OCI-LY1 (cell line): ENCODE data around the gene MICB.
A peak's percentile ranks its signal among the peaks of the same experiment; 100 is the strongest.
"Not testable (repeated sequence)": the region's sequence is repeated elsewhere in the genome, so short reads cannot be mapped to it uniquely, and the experiment has no call there.

Source experiments
- H2AFZ ChIP-seq: fragments of 200-600 bp; sonication (generic), shearing (Covaris generic); 2 replicates; pipeline ENCODE4 v1.6.0; 2014; ENCODE audit warnings: antibody characterized with exemption, mild to moderate bottlenecking, low read length
- H3F3A ChIP-seq: fragments of 200-600 bp; sonication (generic), shearing (Covaris generic); 2 replicates; pipeline ENCODE4 v1.6.0; 2014; ENCODE audit warnings: mild to moderate bottlenecking, antibody characterized with exemption, low read length, moderate library complexity; ENCODE audit not compliant: insufficient read depth
- H3K27ac ChIP-seq: fragments of 200-600 bp; sonication (generic); 2 replicates; pipeline ENCODE4 v1.5.1; 2014; ENCODE audit warnings: low read length, mixed run types, mild to moderate bottlenecking, low read depth; ENCODE audit not compliant: poor library complexity, severe bottlenecking
- H3K27me3 ChIP-seq: fragments of 200-600 bp; sonication (generic); 2 replicates; pipeline ENCODE4 v1.6.0; 2014; ENCODE audit warnings: antibody characterized with exemption, mild to moderate bottlenecking, low read length, moderate library complexity; ENCODE audit not compliant: insufficient read depth
- H3K36me3 ChIP-seq: fragments of 200-600 bp; sonication (generic); 2 replicates; pipeline ENCODE4 v1.6.1; 2014; ENCODE audit warnings: mild to moderate bottlenecking, antibody characterized with exemption, low read length, moderate library complexity, mixed read lengths; ENCODE audit not compliant: insufficient read depth
- H3K4me1 ChIP-seq: fragments of 200-600 bp; sonication (generic); 2 replicates; pipeline ENCODE4 v1.5.1; 2014; ENCODE audit warnings: mild to moderate bottlenecking, low read length, moderate library complexity; ENCODE audit not compliant: insufficient read depth, severe bottlenecking
- H3K4me2 ChIP-seq: fragments of 200-600 bp; sonication (generic), shearing (Covaris generic); 2 replicates; pipeline ENCODE4 v1.6.1; 2014; ENCODE audit warnings: low read length
- H3K4me3 ChIP-seq: fragments of 200-600 bp; sonication (generic); 2 replicates; pipeline ENCODE4 v1.5.1; 2014; ENCODE audit warnings: low read length, low read depth, mild to moderate bottlenecking, mixed read lengths; ENCODE audit not compliant: poor library complexity, severe bottlenecking
- H3K79me2 ChIP-seq: fragments of 200-600 bp; shearing (Covaris generic); 2 replicates; pipeline ENCODE4 v1.6.1; 2016; ENCODE audit warnings: mixed run types, low read length, mixed read lengths; ENCODE audit not compliant: insufficient read depth
- H3K9ac ChIP-seq: fragments of 200-600 bp; sonication (generic), shearing (Covaris generic); 2 replicates; pipeline ENCODE4 v1.6.1; 2014; ENCODE audit warnings: mild to moderate bottlenecking, low read length, mixed read lengths
- H3K9me2 ChIP-seq: fragments of 200-600 bp; sonication (generic), shearing (Covaris generic); 2 replicates; pipeline ENCODE4 v1.6.1; 2014; ENCODE audit warnings: low read depth, mild to moderate bottlenecking, low read length, mixed read lengths
- H3K9me3 ChIP-seq: fragments of 200-600 bp; shearing (Covaris generic); 2 replicates; pipeline ENCODE4 v1.6.1; 2014; ENCODE audit warnings: low read length, mixed read lengths
- H4K20me1 ChIP-seq: fragments of 200-600 bp; sonication (generic), shearing (Covaris generic); 2 replicates; pipeline ENCODE4 v1.6.0; 2016; ENCODE audit warnings: mild to moderate bottlenecking, low read length; ENCODE audit not compliant: insufficient read depth
- EZH2 ChIP-seq: fragments of 200-600 bp; sonication (generic), shearing (Covaris generic); IDR thresholded peaks from 2 replicates; pipeline ENCODE4 v1.8.0; 2017; ENCODE audit warnings: borderline replicate concordance, mixed run types, mild to moderate bottlenecking, antibody characterized with exemption, low read length, moderate library complexity, mixed read lengths
- TF ChIP-seq, protein P1 (sequence below): fragments of 200-600 bp; sonication (generic), shearing (Covaris generic); IDR thresholded peaks from 2 replicates; pipeline ENCODE4 v1.5.1; 2017; ENCODE audit warnings: mild to moderate bottlenecking, antibody characterized with exemption, low read length, moderate library complexity, mixed read lengths

The MICB gene

DNA sequence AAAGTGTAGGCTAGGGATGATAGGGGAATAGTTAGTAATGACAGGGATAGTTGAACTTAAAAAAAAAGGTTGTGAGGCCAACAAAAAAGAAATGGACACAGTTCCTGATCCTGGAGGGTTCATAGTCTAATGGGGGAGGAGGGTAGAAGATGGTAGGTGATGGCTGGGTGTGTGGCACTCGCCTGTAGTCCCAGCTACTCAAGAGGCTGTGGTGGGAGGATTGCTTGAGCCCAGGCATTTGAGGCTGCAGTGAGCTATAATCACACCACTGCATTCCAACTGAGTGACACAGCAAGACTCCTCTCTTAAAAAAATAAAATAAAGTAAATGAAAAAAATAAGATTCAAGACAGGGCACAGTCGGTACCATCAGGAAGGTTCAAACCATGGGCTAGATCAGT is 2.4 kb upstream of the MICB start:
- H3K79me2 ChIP-seq = peaks cover 29% of the 10 kb centered on the region
- H4K20me1 ChIP-seq = no peaks in the 10 kb centered on the region
- peak overlapping the region; percentile 95 for H3K4me3 ChIP-seq
- no peaks in the 10 kb centered on the region for H3F3A ChIP-seq
- H3K4me1 ChIP-seq = peaks cover 52% of the 10 kb centered on the region
- H3K36me3 ChIP-seq = peaks cover 1% of the 10 kb centered on the region
- no peak overlapping the region for H2AFZ ChIP-seq
- no peaks in the 10 kb centered on the region for H3K9me2 ChIP-seq
- H3K4me2 ChIP-seq = peak overlapping the region; percentile 84
- peak overlapping the region; percentile 82 for H3K27ac ChIP-seq
- no peaks in the 10 kb centered on the region for H3K27me3 ChIP-seq
- TF ChIP-seq, protein P1, sequence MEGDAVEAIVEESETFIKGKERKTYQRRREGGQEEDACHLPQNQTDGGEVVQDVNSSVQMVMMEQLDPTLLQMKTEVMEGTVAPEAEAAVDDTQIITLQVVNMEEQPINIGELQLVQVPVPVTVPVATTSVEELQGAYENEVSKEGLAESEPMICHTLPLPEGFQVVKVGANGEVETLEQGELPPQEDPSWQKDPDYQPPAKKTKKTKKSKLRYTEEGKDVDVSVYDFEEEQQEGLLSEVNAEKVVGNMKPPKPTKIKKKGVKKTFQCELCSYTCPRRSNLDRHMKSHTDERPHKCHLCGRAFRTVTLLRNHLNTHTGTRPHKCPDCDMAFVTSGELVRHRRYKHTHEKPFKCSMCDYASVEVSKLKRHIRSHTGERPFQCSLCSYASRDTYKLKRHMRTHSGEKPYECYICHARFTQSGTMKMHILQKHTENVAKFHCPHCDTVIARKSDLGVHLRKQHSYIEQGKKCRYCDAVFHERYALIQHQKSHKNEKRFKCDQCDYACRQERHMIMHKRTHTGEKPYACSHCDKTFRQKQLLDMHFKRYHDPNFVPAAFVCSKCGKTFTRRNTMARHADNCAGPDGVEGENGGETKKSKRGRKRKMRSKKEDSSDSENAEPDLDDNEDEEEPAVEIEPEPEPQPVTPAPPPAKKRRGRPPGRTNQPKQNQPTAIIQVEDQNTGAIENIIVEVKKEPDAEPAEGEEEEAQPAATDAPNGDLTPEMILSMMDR = no peak
- no peak for TF ChIP-seq EZH2
- peak overlapping the region; percentile 91 for H3K9ac ChIP-seq
- H3K9me3 ChIP-seq = no peaks in the 10 kb centered on the region

DNA sequence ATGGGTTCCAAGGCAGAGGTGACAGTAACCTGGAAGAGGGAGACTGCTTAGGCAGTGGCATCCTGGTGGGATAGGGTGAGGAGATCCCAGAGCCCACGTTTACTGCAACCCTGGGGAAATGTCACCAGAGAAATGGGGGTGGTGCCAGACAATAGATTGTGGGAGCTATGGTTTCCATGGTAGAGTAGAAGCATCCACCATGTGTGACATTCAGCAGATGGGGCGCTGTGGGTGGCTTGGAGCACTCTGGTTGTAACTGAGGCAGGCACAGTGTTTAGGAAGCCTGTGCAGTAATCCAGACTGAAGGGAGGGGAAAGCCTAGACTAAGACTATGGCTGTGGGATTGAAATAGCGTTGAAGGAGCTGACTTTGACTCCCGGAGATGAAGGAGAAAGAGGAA is 1.1 kb upstream of the MICB start:
- H3K36me3 ChIP-seq, H4K20me1 ChIP-seq, H3F3A ChIP-seq, H3K27me3 ChIP-seq, H3K9me3 ChIP-seq, H2AFZ ChIP-seq, H3K9me2 ChIP-seq: not testable (repeated sequence)
- Histone ChIP-seq H3K4me2 (peak overlapping the region; percentile 84), H3K79me2 (peaks cover 41% of the 10 kb centered on the region), H3K9ac (peak overlapping the region; percentile 58; the same call in 1 of the 2 replicates), H3K4me3 (peak overlapping the region; percentile 95), H3K4me1 (peaks cover 42% of the 10 kb centered on the region), H3K27ac (peak overlapping the region; percentile 65)

DNA sequence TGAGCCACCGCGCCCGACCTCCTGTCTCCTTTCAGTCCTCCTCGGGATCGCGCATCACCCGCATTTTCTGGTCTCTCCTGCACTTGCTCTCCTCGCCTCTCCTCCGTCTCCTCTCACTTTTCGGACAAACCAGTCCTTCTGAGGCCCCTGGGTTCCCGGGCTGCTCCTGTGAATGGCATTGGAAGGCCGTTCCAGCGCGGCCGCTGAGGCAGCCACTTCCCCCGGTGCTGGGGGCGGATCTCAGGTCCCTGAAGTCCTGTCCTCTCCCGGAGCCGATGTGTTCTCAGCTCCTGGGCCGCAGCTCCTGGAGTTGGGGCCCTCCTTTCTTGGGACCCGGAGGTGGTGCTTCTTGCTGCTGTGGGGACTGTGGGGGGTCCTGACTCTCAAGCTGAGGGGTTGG is 803 bp downstream of the MICB start:
- Histone ChIP-seq H3K4me2 (peak overlapping the region; percentile 40; the same call in 1 of the 2 replicates), H3F3A (no peaks in the 10 kb centered on the region), H3K27ac (no peak overlapping the region), H3K9ac (no peak overlapping the region), H3K4me1 (peaks cover 24% of the 10 kb centered on the region), H3K27me3 (no peaks in the 10 kb centered on the region), H2AFZ (no peak overlapping the region), H3K36me3 (peaks cover 13% of the 10 kb centered on the region), H3K4me3 (peak overlapping the region; percentile 95), H3K9me3 (0 out of 2 replicates have a peak, but pooled peaks cover 3% of the 10 kb centered on the region), H4K20me1 (no peaks in the 10 kb centered on the region), H3K9me2 (no peaks in the 10 kb centered on the region), H3K79me2 (peaks cover 61% of the 10 kb centered on the region)
- TF ChIP-seq, protein P1 = no peak
- TF ChIP-seq EZH2 = no peak

DNA sequence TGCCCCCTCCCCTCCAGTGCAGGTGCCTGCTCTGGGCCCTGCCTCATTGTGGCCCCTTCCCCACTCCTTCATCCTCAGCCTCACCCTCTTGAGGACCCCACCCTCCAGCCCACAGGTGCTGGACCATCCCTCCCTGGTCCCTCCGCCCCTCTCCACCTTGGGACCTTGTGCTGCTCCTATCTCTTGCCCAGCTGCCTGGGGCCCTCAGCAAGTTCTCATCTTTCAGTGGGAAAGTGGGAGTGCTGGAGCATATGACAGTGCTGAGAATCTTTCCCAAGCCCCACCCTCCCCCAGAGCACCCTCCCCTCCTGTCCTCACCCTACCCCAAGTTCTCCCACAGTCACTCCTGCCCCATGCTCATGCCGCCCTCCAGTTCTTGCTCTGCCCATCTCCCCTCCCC is 1.7 kb downstream of the MICB start:
- H3F3A ChIP-seq, H3K27ac ChIP-seq, H3K9me2 ChIP-seq, H3K27me3 ChIP-seq, H3K4me3 ChIP-seq, H3K9me3 ChIP-seq, H2AFZ ChIP-seq, H3K4me2 ChIP-seq, H4K20me1 ChIP-seq, H3K9ac ChIP-seq: not testable (repeated sequence)
- peaks cover 13% of the 10 kb centered on the region for H3K36me3 ChIP-seq
- peaks cover 24% of the 10 kb centered on the region for H3K4me1 ChIP-seq
- H3K79me2 ChIP-seq = peaks cover 68% of the 10 kb centered on the region
